ENCODE measurements around the gene VSTM2L.

- TF ChIP-seq CTCF (IDR thresholded peaks at IDR 0.05; ENCODE audit: low read length), result no peak
- no peak for TF ChIP-seq EZH2 (IDR thresholded peaks at IDR 0.05; ENCODE audit: borderline replicate concordance, low read length)
Measured at GRCh38 chr20:37873884-37874283, 29.0 kb upstream of the VSTM2L start.

Data from OCI-LY1 (cell line).